ENCODE measurements around the gene IQSEC1. TPM values are rescaled to one million over a fixed set of nuclear protein-coding genes. Genes with fewer than 3 reads are reported as not detected.

Gene IQSEC1
- total RNA-seq, 1 donor from 2014 or later: 25.8 TPM

- DNase-seq (ENCODE audit: low spot score): no peak
Measured at GRCh38 chr3:12955651-12956315, 117.4 kb downstream of the IQSEC1 start.

GRCh38 chr3:12954891-12955650 is 118.2 kb downstream of the IQSEC1 start:
- DNase-seq (ENCODE audit: low spot score): peak; percentile 69

GRCh38 chr3:12954180-12954579 is 119.0 kb downstream of the IQSEC1 start:
- no peak for DNase-seq (ENCODE audit: low spot score)

GRCh38 chr3:12953201-12953995 is 119.8 kb downstream of the IQSEC1 start:
- no peak for DNase-seq (ENCODE audit: low spot score)

- DNase-seq (ENCODE audit: low spot score): no peak
Measured at GRCh38 chr3:12952343-12953200, 120.7 kb downstream of the IQSEC1 start.

- DNase-seq (ENCODE audit: low spot score): no peak
Measured at GRCh38 chr3:12948891-12949711, 124.1 kb downstream of the IQSEC1 start.

GRCh38 chr3:12948371-12948770 is 124.9 kb downstream of the IQSEC1 start:
- DNase-seq (ENCODE audit: low spot score): no peak

- peak; percentile 88 for DNase-seq (ENCODE audit: low spot score)
Measured at GRCh38 chr3:12947504-12948369, 125.5 kb downstream of the IQSEC1 start.

- DNase-seq (ENCODE audit: low spot score): peak; percentile 59
Measured at GRCh38 chr3:12946649-12947316, 126.4 kb downstream of the IQSEC1 start.

GRCh38 chr3:12946251-12946648 is 127.0 kb downstream of the IQSEC1 start:
- no peak for DNase-seq (ENCODE audit: low spot score)

GRCh38 chr3:12944849-12945248 is 128.4 kb downstream of the IQSEC1 start:
- no peak for DNase-seq (ENCODE audit: low spot score)

GRCh38 chr3:12944413-12944812 is 128.8 kb downstream of the IQSEC1 start:
- DNase-seq (ENCODE audit: low spot score): peak; percentile 58

- no peak for DNase-seq (ENCODE audit: low spot score)
Measured at GRCh38 chr3:12943124-12944021, 129.9 kb downstream of the IQSEC1 start.

- DNase-seq (ENCODE audit: low spot score): no peak
Measured at GRCh38 chr3:12941495-12942023, 131.7 kb downstream of the IQSEC1 start.

GRCh38 chr3:12940854-12941253 is 132.4 kb downstream of the IQSEC1 start:
- DNase-seq (ENCODE audit: low spot score): no peak

- no peak for DNase-seq (ENCODE audit: low spot score)
Measured at GRCh38 chr3:12939137-12939536, 134.1 kb downstream of the IQSEC1 start.

- DNase-seq (ENCODE audit: low spot score): peak; percentile 97
Measured at GRCh38 chr3:12938258-12938711, 134.9 kb downstream of the IQSEC1 start.

Measured in umbilical cord (tissue), 2 donors.